Adrenal gland (tissue), 12 donors: ENCODE results near the gene TGFB2. TPM values are rescaled to one million over a fixed set of nuclear protein-coding genes. Genes with fewer than 3 reads are reported as not detected.

Source experiments
- DNase-seq, 7 donors: peaks; one replicate each; pipeline ENCODE4 v3.0.0-alpha.2; 2019 to 2020
- H3K27ac ChIP-seq, 5 donors: fragments of 200-600 bp; sonication (generic) in 4 of 5; 1 replicate in 3 of 5; 2 replicates in 2 of 5; pipeline versions ENCODE4 v1.5.1 to v1.8.0; 2016 to 2020; ENCODE audit warnings: mild to moderate bottlenecking in 1 of 5
- H3K27me3 ChIP-seq: fragments of 200-600 bp; 2 replicates; pipeline ENCODE4 v1.8.0; 2021
- H3K36me3 ChIP-seq, 2 donors: fragments of 200-600 bp; replicated peaks in 1 of 2; 1 replicate in 1 of 2; 2 replicates in 1 of 2; pipeline versions ENCODE4 v1.5.1 to v1.8.0; 2018 to 2022
- H3K4me1 ChIP-seq, 2 donors: fragments of 200-600 bp; replicated peaks in 1 of 2; 1 replicate in 1 of 2; 2 replicates in 1 of 2; pipeline versions ENCODE4 v1.5.1 to v1.8.0; 2018 to 2021
- H3K4me3 ChIP-seq, 4 donors: fragments of 200-600 bp; sonication (generic) in 3 of 4; one replicate each; pipeline ENCODE4 v1.5.1; 2016 to 2018
- H3K9me3 ChIP-seq, 3 donors: fragments of 200-600 bp; sonication (generic) in 1 of 3; replicated peaks in 1 of 3; 1 replicate in 2 of 3; 2 replicates in 1 of 3; pipeline versions ENCODE4 v1.5.1 to v1.8.0; 2016 to 2021
- CTCF ChIP-seq, 6 experiments: fragments of 450-650 bp in 4 of 6; fragments of 200-600 bp in 2 of 6; sonication (generic) in 1 of 6; IDR thresholded peaks; 1 replicate in 5 of 6; 2 replicates in 1 of 6; pipeline versions ENCODE4 v1.5.1 to v1.8.0; 2016 to 2021; ENCODE audit warnings: antibody characterized with exemption in 6 of 6, mild to moderate bottlenecking in 2 of 6, moderate library complexity in 1 of 6
- POLR2A ChIP-seq, 2 donors: fragments of 450-650 bp; IDR thresholded peaks; one replicate each; pipeline ENCODE4 v1.6.1; 2017; ENCODE audit warnings: antibody characterized with exemption in 2 of 2, mild to moderate bottlenecking in 2 of 2, moderate library complexity in 1 of 2
- WGBS, 4 donors: extraction: QIAGEN DNeasy Blood & Tissue Kit in 2 of 4; methylation state at CpG; one replicate each; pipeline versions ENCODE4 v1.1.5 to v1.1.7; 2013 to 2017; 5-methylcytosine and 5-hydroxymethylcytosine counted together
- intact Hi-C, 2 donors: fragments of 100-400 bp; cut with DNase I; formaldehyde crosslinking; loops; one replicate each; pipeline versions ENCODE4 v1.14.1 to v1.15.0; 2022 to 2023
- polyA plus RNA-seq, 3 donors: library from polyadenylated mRNA; stranded (reverse); fragments of 200-250 nt in 2 of 3; fragments of 350-450 nt in 1 of 3; fragmentation: Illumina TruSeq in 1 of 3; extraction: RNeasy Lipid Tissue Mini Kit (QIAGEN cat#74804) in 1 of 3; gene quantifications; one replicate each; pipeline ENCODE4 v1.2.3, GENCODE V29; 2013 to 2014
- total RNA-seq, 9 donors: library from RNA; depleted of rRNA in 4 of 9; stranded (reverse); fragments of >200 nt in 4 of 9; fragments of 120-200 nt in 1 of 9; fragmentation: NEBNext Ultra II Directional in 1 of 9; extraction: Animal tissue kit (Norgen Biotek cat#: 25700) in 1 of 9; gene quantifications; one replicate each; pipeline versions ENCODE4 v1.1.0 to v1.2.4, GENCODE V29; 2013 to 2023
- donor health status: healthy with polysubstance abuse.
- donor health status: Bipolar disorder and iron deficiency.
- donor health status: DM: yes; HTN: yes; CAD: no.
- donor health status: DM: no; HTN: no; CAD: no.
- donor health status: DM: no; HTN: no; CAD: no.
- donor health status: DM: yes; HTN: yes; CAD: no.

The TGFB2 gene
- total and polyA plus RNA-seq, 12 donors: 0.24 to 4.2 (median 1.7) TPM

- TF ChIP-seq CTCF (IDR thresholded peaks at IDR 0.05) (no peak), POLR2A (IDR thresholded peaks at IDR 0.05) (no peak)
- Histone ChIP-seq H3K36me3 (no peaks in the 10 kb centered on the region), H3K27me3 (no peaks in the 10 kb centered on the region), H3K9me3 (no peaks in the 10 kb centered on the region), H3K4me3 (no peak overlapping the region), H3K27ac (no peak overlapping the region), H3K4me1 (no peaks in the 10 kb centered on the region)
- intact Hi-C loops: no loop called here
- WGBS, 4 donors: 71 to 100% (median 84%) methylated on average over 1 of the region's 1 CpG
- DNase-seq: no peak
Observed at GRCh38 chr1:218411101-218411500, 66.0 kb downstream of the TGFB2 start.

- WGBS, 4 donors: 88 to 95% (median 92%) methylated on average over 7 of the region's 7 CpGs
- Histone ChIP-seq H3K4me3 (no peak overlapping the region), H3K27me3 (no peaks in the 10 kb centered on the region), H3K27ac (no peak overlapping the region), H3K4me1 (no peaks in the 10 kb centered on the region), H3K36me3 (no peaks in the 10 kb centered on the region), H3K9me3 (no peaks in the 10 kb centered on the region)
- intact Hi-C loops: no loop called here
- no peak for DNase-seq
- TF ChIP-seq POLR2A (IDR thresholded peaks at IDR 0.05) (no peak), CTCF (IDR thresholded peaks at IDR 0.05) (no peak)
Observed at GRCh38 chr1:218412171-218412570, 67.0 kb downstream of the TGFB2 start.

- TF ChIP-seq CTCF (IDR thresholded peaks at IDR 0.05): no peak
- Histone ChIP-seq H3K9me3 (no peaks in the 10 kb centered on the region), H3K27ac (no peak overlapping the region), H3K4me3 (no peak overlapping the region), H3K4me1 (no peaks in the 10 kb centered on the region), H3K36me3 (no peaks in the 10 kb centered on the region), H3K27me3 (no peaks in the 10 kb centered on the region)
- DNase-seq: no peak
- intact Hi-C loops: no loop called here
- WGBS, 4 donors: 97% methylated on average over 10 of the region's 10 CpGs
Observed at GRCh38 chr1:218413179-218413578, 68.0 kb downstream of the TGFB2 start.

- intact Hi-C loops: no loop called here
Observed at GRCh38 chr1:218414060-218414728, 69.1 kb downstream of the TGFB2 start.

More at GRCh38 chr1:218414060-218414728, 69.1 kb downstream of the TGFB2 start:
- Histone ChIP-seq H3K27ac (no peak overlapping the region), H3K27me3 (no peaks in the 10 kb centered on the region), H3K4me1 (no peaks in the 10 kb centered on the region), H3K4me3 (no peak overlapping the region), H3K9me3 (no peaks in the 10 kb centered on the region), H3K36me3 (no peaks in the 10 kb centered on the region)
- DNase-seq: peak in 1 of 7 donors; percentile 6
- TF ChIP-seq CTCF (IDR thresholded peaks at IDR 0.05): no peak
- no peak for TF ChIP-seq POLR2A (IDR thresholded peaks at IDR 0.05)
- 73 to 78% (median 75%) methylated on average over 6 of the region's 6 CpGs for WGBS, 4 donors
